G401.6 (cell line): Measurements from ENCODE around the gene HDAC4.

Experiments
- FAIRE-seq: peaks from 2 replicates; lab custom pipeline; 2012; peaks lifted over from hg19 to GRCh38; lab: Jason Lieb, UNC

Gene HDAC4

DNA sequence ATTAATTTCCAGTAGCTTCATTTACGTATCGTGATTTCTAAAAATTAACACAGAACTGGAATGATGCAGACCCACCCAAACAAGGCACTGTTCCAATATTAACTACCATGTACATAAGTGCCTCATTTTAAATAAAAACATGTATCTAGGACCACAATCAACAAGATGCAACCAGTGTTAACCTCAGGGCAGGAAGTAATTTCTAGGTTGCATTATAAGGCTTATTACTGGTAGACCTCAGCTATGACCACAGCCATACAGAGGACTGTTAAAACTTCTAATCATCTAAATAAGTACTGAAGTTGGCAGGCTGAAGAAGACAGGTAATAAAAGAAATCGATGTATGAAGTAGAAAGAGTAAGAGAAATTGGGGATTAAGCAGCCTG, 262.9 kb downstream of the HDAC4 start:
- FAIRE-seq: no peak

DNA sequence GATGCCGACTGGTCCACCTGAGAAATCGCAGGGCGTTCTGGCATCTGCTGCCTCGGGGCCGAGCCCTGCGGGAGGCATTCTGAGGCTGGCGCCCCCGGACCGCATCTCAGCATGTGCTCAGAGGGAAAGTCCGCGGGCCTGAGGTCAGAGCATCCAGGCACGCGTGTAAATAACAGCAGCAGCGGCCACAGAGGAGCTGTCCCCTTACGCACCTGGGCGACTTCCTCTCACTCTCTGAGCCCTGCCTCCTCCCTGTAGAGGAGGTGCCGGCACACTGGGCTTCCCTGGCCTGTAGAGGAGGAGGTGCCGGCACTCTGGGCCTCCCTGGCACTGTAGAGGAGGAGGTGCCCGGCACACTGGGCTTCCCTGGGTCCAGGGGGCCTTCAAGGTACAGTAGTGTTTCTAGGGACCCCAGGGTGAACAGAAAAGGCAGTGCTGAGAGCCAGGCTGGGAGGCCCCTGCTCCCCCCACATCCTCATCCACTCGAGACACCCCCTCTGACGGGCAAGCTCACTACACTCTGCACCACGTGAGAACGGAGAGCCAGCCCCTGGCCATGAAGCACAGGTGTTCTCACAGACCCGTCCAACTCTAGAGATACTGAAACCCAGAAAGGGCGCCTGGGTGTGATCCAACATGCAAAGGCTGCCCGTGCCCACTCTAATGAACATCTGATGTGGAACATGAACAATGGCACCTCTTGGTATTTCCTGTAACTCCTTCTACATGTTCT, 263.5 kb downstream of the HDAC4 start:
- no peak for FAIRE-seq

DNA sequence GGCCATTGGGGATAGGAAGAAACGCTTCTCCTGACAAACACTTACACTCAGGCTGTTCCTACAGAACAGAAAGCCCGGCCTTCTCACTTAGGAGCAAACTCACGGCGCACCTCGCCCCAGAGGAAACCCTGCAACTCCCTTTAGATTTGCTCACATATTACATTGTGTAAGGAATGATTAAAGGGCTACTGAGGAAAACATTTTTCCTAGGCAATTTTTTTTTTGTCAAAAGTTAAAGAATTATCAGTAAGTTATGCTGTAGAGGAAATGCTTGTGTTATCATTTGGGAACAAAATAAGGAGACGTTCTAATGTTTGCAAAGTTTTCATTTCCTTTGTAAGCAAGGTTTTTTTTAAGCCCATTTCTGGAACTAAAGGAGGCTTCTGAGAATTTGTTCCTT, 264.1 kb downstream of the HDAC4 start:
- FAIRE-seq: no peak

DNA sequence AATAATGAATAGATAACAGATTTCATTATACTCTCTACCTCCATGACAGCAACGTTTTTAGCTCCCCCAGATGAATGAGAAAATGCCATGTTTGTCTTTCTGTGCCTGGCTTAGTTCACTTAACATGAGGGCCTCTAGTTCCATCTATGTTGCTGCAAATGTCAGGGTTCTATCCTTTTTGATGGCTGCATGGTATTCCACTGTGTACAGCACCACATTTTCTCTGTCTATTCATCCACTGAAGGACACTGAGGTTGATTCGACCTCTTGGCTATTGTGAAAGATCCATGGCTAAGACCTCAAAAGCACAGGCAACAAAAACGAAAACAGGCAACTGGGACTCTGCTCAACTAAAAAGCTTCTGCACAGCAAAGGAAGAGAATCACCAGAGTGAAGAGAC, 264.6 kb downstream of the HDAC4 start:
- FAIRE-seq: no peak

DNA sequence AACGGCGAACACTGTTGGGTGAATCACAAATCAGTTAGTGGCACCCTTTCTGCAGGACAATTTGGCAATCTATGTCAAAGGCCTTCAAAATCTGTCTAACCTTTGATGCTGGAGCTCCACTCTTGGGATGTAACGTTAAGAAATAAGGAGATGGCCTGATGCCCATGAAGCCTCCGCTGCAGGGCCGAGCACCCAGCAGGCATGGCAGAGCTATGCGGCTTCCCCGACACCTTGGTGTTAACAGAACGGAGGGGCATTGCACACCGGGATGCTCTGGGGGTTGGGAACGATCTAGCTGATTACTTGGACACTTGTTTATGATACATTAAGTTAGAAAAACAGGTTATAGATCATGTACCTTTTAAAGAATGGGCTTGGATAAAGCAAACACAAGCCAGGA, 265.3 kb downstream of the HDAC4 start:
- no peak for FAIRE-seq

DNA sequence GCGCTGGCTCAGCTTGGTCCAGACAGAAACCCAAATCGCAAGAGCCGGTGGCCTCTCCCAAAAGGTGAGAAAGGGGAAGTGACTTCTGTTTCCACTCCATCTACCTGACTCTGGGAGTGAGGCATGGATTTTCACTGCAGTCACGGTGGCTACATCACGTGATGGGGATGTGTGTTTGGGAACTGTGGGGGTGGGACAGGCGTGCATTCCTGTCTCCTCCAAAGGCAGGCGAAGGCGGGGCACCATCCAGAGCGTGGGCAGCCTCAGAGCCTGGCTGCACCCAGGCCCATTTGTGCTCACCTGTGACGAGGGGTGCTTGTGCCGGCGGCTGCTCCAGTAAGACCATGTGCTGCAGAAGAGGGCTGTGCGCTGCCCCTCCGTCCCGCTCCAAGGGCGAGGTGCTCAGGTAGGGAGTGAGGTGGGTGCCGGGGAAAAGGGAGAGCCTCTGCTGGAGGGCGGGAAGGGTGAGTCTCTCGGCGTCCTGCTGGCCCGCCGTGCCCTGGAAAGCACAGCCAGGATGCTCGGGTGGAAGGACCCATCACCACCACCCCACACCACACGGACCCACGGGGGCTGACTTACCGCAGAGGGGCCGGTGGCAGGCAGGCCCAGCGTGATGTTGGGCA, 266.8 kb downstream of the HDAC4 start:
- FAIRE-seq: no peak

DNA sequence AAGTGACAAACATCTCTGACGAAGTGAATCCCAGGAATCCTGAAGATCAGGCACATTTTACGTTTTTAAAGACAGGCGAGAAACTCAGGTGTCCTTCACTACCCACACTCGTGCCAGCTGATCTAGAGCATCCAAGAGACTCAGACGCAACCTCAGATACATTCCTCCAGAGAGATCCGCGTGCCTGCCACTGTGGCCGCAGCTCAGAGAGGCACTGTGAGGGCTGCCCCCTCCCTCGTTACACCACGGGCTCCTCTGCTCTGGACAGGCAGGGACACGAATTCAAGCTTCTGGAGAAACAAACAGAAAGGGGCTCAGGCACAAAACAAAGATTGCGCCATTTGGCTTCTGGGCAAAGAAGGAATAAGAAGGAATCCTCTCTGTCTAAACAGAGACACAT, 268.0 kb downstream of the HDAC4 start:
- FAIRE-seq: no peak

DNA sequence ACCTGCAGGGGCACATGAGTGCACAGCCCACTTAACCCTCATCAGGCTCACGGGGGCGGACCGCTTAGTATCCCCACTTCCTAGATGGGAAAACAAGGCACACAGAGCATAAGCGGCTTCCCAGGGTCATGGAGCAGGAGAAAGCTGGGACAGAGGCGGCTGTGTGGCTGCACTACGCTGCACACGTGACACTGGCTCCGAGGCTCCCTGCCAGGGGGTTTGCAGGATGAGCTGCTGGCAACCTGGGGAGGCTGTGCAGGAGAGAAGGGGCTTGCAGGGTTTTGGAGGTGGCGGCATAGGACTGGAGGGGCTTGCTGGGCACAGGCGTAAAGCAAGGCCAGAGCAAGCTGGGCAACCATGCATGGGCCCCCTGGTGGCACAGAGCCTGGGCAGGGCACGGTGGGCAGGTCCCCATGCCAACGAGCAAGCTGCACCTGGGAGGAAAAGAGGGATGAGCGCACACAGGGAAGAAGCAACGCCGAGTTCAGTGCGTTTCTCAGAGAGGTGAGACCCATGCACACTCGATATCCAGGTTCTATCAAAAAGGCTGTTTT, 268.6 kb downstream of the HDAC4 start:
- FAIRE-seq: no peak

DNA sequence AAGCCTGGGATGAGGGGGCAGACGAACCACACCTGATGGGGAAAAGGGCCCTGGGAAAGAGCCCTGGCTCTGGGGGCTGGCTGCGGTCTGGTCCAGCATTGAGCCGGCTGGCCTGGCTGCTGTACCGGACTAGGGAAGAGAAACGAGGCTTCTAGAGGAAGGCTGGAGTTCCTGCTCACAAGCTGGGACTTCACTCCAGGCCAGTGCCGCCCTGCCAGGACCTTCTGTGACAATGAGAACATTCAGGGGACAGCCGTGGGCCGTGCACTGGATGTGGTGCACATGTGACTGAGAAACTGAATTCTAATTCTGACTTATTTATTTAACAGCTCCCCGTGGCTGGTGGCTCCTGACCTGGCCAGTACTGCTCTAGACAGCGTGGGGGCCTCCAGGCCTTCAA, 269.3 kb downstream of the HDAC4 start:
- no peak for FAIRE-seq

DNA sequence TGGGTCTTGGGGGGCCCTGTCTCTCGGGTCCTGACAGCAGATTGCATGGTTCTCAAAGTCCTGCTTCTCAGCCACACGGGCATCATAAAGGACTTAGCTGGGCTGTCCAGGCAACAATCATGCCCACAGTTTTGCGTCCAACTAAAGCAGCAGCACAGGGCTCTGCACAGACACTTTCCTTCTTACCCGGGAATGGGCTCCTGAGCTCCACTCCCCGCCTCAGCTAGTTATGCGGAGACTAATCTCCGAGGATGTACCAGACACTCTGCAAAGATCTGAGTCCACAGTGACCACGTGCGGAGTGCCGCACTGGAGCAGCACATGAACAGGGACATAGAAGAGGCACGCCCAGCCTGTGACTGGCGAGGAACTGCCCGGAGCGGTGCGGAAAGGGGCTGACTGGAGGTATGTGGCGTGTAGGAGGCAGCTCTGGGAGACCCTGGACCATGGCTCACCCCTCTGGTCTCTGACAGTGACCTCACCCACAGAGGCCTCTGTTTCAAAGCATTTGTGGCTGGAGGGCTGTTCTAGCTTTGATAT, 270.0 kb downstream of the HDAC4 start:
- no peak for FAIRE-seq

DNA sequence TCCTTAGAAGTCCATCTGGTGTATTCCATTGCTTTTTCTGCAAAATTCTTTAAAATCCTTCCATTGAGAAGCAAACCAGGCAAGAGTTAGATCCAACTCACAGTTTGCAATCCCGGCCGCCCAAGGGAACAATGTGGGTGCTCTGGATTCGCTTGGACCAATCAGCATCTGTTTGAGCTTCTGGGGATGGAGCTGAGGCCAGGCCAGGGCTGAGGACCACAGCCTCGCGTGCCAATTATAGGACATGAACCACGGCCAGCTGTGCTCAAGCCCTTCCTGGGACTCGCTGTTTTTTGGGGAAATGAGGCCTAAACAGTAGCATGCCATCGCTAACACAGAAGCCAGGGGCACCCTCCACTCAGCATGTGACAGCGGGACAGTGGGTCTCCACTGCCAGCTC, 270.8 kb downstream of the HDAC4 start:
- FAIRE-seq: no peak

DNA sequence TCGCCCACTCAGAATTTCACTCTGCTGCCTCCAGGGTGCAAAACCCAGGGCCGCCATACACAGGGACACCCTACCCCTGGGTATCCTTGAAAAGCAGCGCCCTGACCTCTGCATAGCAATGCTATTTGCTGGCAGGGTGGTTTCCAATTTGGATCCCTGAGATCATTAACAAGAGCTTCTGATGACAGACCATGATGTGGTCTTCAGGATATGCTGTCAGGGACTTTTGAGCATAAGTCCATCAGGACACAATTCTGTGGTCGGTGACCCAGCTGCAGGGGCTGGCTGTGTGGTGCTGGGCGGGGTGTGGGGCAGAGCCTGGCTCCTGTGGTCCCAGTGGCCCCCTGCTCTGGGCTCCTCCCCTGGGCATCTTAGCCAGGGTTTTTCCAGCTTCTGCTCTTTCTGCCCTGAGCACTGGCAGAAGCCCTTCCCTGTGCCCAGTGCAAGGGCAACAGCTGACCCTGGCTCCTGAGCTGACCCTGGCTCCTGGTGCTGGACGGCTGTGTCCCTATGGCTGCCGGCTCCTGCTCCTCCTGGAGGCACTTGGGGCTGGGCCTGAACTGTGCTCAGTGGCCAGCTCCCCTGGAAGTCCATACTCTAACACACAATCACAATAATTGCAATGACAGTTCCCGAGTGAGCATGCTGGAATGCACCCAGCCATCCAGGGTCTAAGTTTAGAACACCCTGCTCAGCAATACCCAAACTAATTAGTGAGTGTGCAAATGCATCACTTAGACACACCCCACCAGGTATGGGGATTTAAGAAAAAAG, 271.5 kb downstream of the HDAC4 start:
- no peak for FAIRE-seq

DNA sequence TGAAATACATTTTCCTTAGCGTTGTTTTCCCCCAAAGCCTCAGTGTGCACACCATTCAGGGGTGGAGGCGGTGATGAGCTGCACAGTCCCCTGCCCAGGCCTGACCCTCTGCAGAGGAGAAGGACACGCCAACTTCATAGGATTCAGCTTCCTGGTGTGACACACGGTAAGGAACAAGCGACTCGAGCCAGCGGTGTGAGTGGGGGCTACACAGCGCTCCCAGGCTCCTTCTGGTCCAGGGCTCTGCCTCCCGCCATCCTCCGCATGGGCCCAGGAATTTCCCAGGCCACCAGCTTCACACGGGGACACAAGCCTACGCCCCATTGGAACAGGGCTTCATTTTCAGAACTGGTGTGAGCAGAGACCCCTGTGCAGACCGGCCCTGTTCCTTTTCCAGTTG, 272.1 kb downstream of the HDAC4 start:
- no peak for FAIRE-seq

DNA sequence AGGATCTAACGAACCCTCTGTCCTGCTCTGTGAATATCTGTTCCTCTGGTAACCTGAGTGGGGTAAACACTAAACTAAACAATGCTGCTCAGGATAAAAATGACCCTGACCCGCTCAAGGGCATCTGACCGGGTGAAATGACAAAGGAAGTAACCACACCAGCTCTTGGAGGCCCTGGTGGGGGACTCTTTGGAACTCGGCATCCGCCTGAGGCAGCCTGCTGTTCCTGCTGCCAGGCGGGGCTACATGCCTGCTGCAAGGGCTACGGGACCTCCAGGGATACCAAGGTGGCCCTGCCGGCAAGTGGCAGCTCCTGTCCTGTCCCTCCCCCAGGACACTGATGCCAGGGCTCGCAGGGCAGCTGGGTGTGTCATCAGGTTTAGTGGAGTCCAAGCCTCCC, 273.3 kb downstream of the HDAC4 start:
- no peak for FAIRE-seq

DNA sequence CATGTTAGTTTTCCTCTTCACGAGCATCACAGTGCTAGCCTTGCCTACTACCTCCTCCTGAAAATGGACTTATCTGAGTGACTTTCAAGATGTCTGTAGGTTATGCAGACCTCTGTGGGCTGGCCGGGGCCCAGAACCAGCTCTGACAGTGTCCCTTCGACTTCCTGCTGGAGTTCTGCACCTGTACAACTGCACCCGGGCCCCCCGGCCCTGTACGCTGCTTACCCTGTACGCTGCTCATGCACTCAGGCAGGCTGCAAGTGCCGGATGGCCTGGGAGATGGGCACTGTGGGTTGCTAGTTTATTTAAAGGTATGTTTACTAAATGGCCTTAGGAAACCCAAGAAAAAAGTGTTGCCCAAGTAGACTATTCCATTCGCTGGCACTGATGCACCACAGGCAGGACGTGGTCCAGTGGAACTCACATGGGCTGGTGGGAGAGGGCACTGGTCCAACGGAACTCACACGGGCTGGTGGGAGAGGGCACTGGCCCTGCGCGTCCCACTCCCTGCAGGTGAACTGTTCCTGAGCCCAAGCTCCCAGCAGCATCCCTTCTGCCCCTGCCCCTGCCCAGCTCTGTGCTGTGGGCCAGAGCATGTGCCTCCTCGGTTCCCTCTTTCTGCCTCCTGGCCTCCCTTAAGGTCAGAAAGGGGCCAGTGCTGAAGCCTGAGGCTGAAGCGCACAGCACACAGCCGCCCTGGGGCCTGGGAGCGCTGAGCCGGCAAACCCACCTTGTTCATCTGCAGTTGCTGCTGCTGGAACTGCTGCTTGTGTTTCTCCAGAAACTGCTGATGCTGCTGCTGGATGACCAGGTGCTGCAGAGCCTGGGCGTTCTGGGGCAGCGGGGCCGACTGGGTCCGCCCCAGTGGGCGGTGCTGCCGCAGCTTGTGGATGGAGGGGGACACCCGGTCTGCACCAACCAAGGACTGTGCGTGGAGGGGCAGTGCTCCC, 274.8 kb downstream of the HDAC4 start:
- FAIRE-seq: no peak

DNA sequence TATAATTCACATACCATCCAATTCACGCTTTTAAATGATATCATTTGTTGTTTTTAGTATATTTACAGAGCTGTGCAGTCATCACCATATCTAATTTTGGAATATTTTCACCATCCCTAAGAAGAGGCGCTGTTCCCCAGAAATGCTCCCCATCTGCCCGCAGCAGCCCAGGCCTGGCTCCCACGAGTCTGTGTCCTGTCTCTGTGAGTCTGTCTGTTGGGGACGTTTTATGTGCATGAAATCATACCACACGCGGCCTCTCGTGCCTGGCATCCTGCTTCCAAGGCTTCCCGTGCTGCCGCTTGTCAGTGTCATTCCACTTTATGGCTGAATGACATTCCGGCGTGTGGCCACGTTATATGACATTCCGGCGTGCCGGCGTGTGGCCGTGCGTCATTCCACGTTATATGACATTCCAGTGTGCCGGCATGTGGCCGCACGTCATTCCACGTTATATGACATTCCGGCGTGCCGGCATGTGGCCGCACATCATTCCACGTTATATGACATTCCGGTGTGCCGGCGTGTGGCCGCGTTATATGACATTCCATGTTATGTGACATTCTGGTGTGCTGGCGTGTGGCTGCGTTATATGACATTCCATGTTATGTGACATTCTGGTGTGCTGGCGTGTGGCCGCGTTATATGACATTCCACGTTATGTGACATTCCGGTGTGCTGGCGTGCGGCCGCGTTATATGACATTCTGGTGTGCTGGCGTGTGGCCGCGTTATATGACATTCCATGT, 276.5 kb downstream of the HDAC4 start:
- FAIRE-seq: no peak

DNA sequence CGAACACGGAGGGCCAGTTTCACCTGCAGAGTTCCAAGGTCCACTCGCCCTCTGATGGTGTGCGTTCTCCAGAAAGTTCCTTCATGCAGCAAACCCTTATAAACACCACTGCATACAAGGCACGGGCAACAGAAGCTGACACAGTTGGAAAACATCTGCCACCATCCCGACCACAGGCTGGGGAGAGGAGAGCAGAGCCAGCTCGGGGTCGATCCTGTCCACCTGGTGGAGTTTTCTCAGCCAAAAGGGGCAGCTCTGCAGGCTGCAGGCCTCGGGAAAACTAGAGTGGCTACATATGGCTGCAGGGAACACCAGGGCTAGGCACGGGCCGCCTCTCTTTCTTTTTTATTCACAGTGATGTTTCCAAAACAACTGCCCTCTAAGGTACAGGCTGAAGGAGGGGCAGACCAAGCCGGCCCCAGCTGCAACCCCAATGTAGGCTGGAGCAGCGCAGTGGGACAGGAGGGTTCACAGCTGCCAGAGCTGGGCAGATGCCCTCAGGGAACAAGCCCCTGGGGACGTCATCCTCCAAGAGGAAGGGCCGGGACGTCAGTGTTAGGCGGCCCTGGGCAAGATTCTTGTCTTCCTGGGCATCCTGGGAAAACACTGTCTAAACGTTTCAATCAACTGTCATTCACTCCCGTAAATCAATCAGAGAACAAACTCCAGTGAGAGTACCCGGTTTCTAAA, 278.3 kb downstream of the HDAC4 start:
- FAIRE-seq: no peak

DNA sequence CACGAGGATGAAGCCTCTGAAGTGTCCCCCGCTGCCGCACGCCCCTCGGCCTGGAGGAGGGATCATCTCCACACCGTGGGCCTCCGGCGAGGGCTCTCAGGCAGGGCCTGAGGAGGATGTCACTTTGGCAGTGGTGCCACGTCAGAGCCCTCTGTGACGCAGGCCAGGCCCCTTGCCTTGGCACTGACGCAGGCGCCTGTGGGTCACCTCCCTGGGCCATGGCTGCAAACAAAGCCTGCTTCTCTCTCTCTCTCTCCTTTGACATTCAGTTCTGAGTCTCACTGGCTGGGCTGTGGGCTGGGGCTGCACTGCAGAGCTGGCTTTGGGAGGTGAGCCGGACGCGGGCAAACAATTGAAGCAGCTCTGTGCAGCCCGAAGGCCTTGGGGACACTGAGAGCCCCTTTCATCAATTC, 279.2 kb downstream of the HDAC4 start:
- no peak for FAIRE-seq

DNA sequence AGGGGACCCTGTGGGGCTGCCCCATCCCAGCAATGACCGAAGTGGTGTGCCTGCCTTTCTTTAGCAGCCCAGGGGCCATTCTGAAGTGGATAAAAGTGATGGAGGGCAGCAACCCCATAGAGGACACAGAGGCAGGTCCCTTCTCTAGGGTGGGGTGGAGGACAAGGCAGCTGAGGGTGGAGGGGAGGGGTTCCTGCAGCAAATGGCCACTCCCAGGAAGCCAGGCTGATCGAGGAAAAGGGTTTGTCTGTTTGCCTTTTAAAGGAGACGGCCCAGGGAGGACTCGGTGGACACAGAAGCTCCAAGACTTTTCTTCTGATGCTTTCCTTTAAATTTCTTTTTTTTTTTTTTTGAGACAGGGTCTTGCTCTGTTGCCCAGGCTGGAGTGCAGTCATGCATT, 280.2 kb downstream of the HDAC4 start:
- no peak for FAIRE-seq

DNA sequence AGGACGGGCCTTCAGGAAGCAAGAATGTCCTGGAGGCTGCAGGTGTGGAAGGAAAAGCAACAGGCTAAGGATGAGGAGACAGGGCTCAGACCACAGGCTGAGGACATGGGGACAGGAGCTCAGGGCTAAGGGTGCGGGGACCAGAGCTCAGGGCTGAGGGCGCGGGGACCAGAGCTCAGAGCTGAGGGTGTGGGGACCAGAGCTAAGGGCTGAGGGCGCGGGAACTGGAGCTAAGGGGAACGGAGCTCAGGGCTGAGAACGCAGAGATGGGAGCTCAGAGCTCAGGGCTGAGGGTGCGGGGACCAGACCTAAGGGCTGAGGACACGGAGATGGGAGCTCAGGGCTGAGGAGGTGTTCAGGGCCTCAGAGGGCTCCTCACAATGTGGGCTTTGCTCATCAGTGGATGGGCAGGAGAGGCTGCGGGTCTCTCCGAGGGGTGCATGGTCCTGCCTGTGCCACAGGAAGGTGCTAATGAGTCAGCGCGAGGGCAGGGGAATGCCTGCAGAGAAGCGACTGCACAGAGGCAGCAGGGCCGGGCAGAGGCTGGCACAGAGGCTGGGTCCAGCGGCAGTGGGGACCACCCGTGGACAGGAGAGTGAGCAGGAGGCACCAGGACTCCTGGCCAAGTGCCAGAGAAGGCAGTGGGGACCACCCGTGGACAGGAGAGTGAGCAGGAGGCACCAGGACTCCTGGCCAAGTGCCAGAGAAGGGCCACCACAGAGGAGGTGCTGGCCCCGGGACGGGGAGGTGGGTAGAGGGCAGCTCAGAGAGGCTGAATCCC, 281.3 kb downstream of the HDAC4 start:
- no peak for FAIRE-seq
